Neutrophil (primary cell): ENCODE measurements around the gene SETBP1.

Experiments
- H3K27ac ChIP-seq: fragments of 200-600 bp; sonication (generic); 2 replicates; pipeline ENCODE4 v1.5.1; 2016; ENCODE audit warnings: mild to moderate bottlenecking, moderate library complexity
- H3K27me3 ChIP-seq: fragments of 200-600 bp; sonication (generic); 2 replicates; pipeline ENCODE4 v1.6.0; 2016; ENCODE audit warnings: mild to moderate bottlenecking
- H3K36me3 ChIP-seq: fragments of 200-600 bp; sonication (generic); 2 replicates; pipeline ENCODE4 v1.5.1; 2017
- H3K4me1 ChIP-seq, 2 experiments: fragments of 200-600 bp in 1 of 2; sonication (generic) in 1 of 2; 1 replicate in 1 of 2; 2 replicates in 1 of 2; pipeline versions ENCODE4 v1.5.1 to v1.6.1; 2013 to 2016; ENCODE audit warnings: low read depth in 1 of 2, low read length in 1 of 2, mild to moderate bottlenecking in 1 of 2, moderate library complexity in 1 of 2; ENCODE audit not compliant: control insufficient read depth in 1 of 2, insufficient read depth in 1 of 2
- H3K4me3 ChIP-seq, 2 experiments: fragments of 200-600 bp in 1 of 2; sonication (generic) in 1 of 2; 1 replicate in 1 of 2; 2 replicates in 1 of 2; pipeline ENCODE4 v1.5.1; 2013 to 2016; ENCODE audit warnings: low read depth in 1 of 2, low read length in 1 of 2, mild to moderate bottlenecking in 1 of 2, moderate library complexity in 1 of 2
- H3K9me3 ChIP-seq: fragments of 200-600 bp; sonication (generic); 2 replicates; pipeline ENCODE4 v1.5.1; 2016
- CTCF ChIP-seq: fragments of 200-600 bp; sonication (generic); IDR thresholded peaks from 2 replicates; pipeline ENCODE4 v1.5.1; 2016; ENCODE audit warnings: antibody characterized with exemption

Gene SETBP1

GRCh38 chr18:44857081-44857480 lies 176.4 kb downstream of the SETBP1 start:
- no peaks in the 10 kb centered on the region for H3K9me3 ChIP-seq

GRCh38 chr18:44857744-44858491 lies 177.2 kb downstream of the SETBP1 start:
- Histone ChIP-seq H3K4me3 (no peak overlapping the region), H3K27me3 (peaks cover 5% of the 10 kb centered on the region), H3K27ac (no peak overlapping the region), H3K36me3 (no peaks in the 10 kb centered on the region), H3K9me3 (no peaks in the 10 kb centered on the region), H3K4me1 (peaks cover 0 to 5% of the 10 kb centered on the region in 2 experiments)
- no peak for TF ChIP-seq CTCF

More at GRCh38 chr18:44857081-44857480, 176.4 kb downstream of the SETBP1 start:
- Histone ChIP-seq H3K27ac (no peak overlapping the region), H3K4me3 (no peak overlapping the region), H3K36me3 (no peaks in the 10 kb centered on the region), H3K4me1 (peaks cover 0 to 5% of the 10 kb centered on the region in 2 experiments), H3K27me3 (peaks cover 5% of the 10 kb centered on the region)
- no peak for TF ChIP-seq CTCF

- H3K4me1 ChIP-seq, result peaks cover 0 to 5% of the 10 kb centered on the region in 2 experiments
- peaks cover 5% of the 10 kb centered on the region for H3K27me3 ChIP-seq
- H3K36me3 ChIP-seq, result no peaks in the 10 kb centered on the region
- no peak overlapping the region for H3K4me3 ChIP-seq
- no peak for TF ChIP-seq CTCF
- H3K27ac ChIP-seq, result no peak overlapping the region
- H3K9me3 ChIP-seq, result no peaks in the 10 kb centered on the region
These were observed 178.6 kb downstream of the SETBP1 start for GRCh38 chr18:44859263-44859662.

GRCh38 chr18:44859751-44860439 lies 179.2 kb downstream of the SETBP1 start:
- H3K27me3 ChIP-seq, result peaks cover 5% of the 10 kb centered on the region
- no peaks in the 10 kb centered on the region for H3K9me3 ChIP-seq
- no peaks in the 10 kb centered on the region for H3K36me3 ChIP-seq
- no peak overlapping the region for H3K27ac ChIP-seq
- peaks cover 0 to 5% of the 10 kb centered on the region in 2 experiments for H3K4me1 ChIP-seq
- no peak for TF ChIP-seq CTCF
- H3K4me3 ChIP-seq, result no peak overlapping the region

GRCh38 chr18:44862112-44862511 lies 181.4 kb downstream of the SETBP1 start:
- no peaks in the 10 kb centered on the region for H3K9me3 ChIP-seq
- no peak overlapping the region for H3K27ac ChIP-seq
- no peak overlapping the region for H3K4me3 ChIP-seq
- H3K36me3 ChIP-seq, result no peaks in the 10 kb centered on the region
- peaks cover 5% of the 10 kb centered on the region for H3K27me3 ChIP-seq
- TF ChIP-seq CTCF, result no peak
- no peaks in the 10 kb centered on the region for H3K4me1 ChIP-seq
